SU-DHL-6 (cell line): ENCODE data around the gene LEKR1.

Source experiments
- H2AFZ ChIP-seq: fragments of 200-600 bp; sonication (generic); 2 replicates; pipeline ENCODE4 v1.6.1; 2014; ENCODE audit warnings: low read depth, mild to moderate bottlenecking, moderate library complexity, mixed read lengths, antibody characterized with exemption, low read length; ENCODE audit not compliant: severe bottlenecking
- H3F3A ChIP-seq: fragments of 200-600 bp; shearing (Covaris generic); 2 replicates; pipeline ENCODE4 v1.6.0; 2016; ENCODE audit warnings: antibody characterized with exemption, mild to moderate bottlenecking; ENCODE audit not compliant: insufficient read depth
- H3K27ac ChIP-seq: fragments of 200-600 bp; sonication (generic); 2 replicates; pipeline ENCODE4 v1.5.1; 2016; ENCODE audit warnings: low read depth, mild to moderate bottlenecking, low read length, moderate library complexity, mixed read lengths
- H3K27me3 ChIP-seq: fragments of 200-600 bp; sonication (generic), shearing (Covaris generic); 2 replicates; pipeline ENCODE4 v1.6.0; 2014; ENCODE audit warnings: mild to moderate bottlenecking, low read length
- H3K36me3 ChIP-seq: fragments of 200-600 bp; sonication (generic); 2 replicates; pipeline ENCODE4 v1.6.1; 2014; ENCODE audit warnings: mild to moderate bottlenecking, low read length, mixed read lengths
- H3K4me2 ChIP-seq: fragments of 300-600, 200-600 bp; shearing (Covaris generic), sonication (generic); 2 replicates; pipeline ENCODE4 v1.6.0; 2014; ENCODE audit warnings: low read length, low read depth, mild to moderate bottlenecking; ENCODE audit not compliant: poor library complexity, severe bottlenecking
- H3K4me3 ChIP-seq: fragments of 200-600 bp; sonication (generic); 2 replicates; pipeline ENCODE4 v1.5.1; 2014; ENCODE audit warnings: antibody characterized with exemption, low read length, mild to moderate bottlenecking, mixed read lengths; ENCODE audit not compliant: insufficient read depth, poor library complexity, severe bottlenecking
- H3K79me2 ChIP-seq: fragments of 200-600 bp; sonication (generic); 2 replicates; pipeline ENCODE4 v1.6.1; 2014; ENCODE audit warnings: mild to moderate bottlenecking, low read length, moderate library complexity; ENCODE audit not compliant: insufficient read depth
- H3K9ac ChIP-seq: fragments of 200-600 bp; sonication (generic); 2 replicates; pipeline ENCODE4 v1.7.0; 2014; ENCODE audit warnings: mild to moderate bottlenecking, low read length
- H3K9me2 ChIP-seq: fragments of 200-600 bp; sonication (generic); replicated peaks from 2 replicates; pipeline ENCODE4 v1.6.1; 2014; ENCODE audit warnings: low read length; ENCODE audit not compliant: insufficient read depth
- H3K9me3 ChIP-seq: fragments of 200-600 bp; sonication (generic); 2 replicates; pipeline ENCODE4 v1.6.1; 2014; ENCODE audit warnings: low read length, mixed read lengths; ENCODE audit not compliant: insufficient read depth
- H4K20me1 ChIP-seq: fragments of 200-600 bp; sonication (generic); 2 replicates; pipeline ENCODE4 v1.6.1; 2014; ENCODE audit warnings: low read depth, mild to moderate bottlenecking, antibody characterized with exemption, low read length, moderate library complexity, mixed read lengths
- CTCF ChIP-seq: fragments of 200-600 bp; sonication (generic); IDR thresholded peaks from one replicate; pipeline ENCODE4 v1.5.1; 2017; ENCODE audit warnings: antibody characterized with exemption, mild to moderate bottlenecking, low read length, moderate library complexity; ENCODE audit not compliant: insufficient read depth, poor library complexity, severe bottlenecking
- EZH2phosphoT487 ChIP-seq: fragments of 200-600 bp; sonication (generic), shearing (Covaris generic); conservative IDR thresholded peaks from 2 replicates; pipeline ENCODE4 v1.6.1; 2018; ENCODE audit warnings: mild to moderate bottlenecking, antibody characterized with exemption, low read length, moderate library complexity, mixed read lengths

Gene LEKR1

GRCh38 chr3:157078131-157078810 is 252.1 kb downstream of the LEKR1 start:
- no peak overlapping the region for H3K9ac ChIP-seq

GRCh38 chr3:157078811-157079185 is 252.6 kb downstream of the LEKR1 start:
- H3K9me2 ChIP-seq: no peaks in the 10 kb centered on the region
- H2AFZ ChIP-seq: no peak overlapping the region
- no peaks in the 10 kb centered on the region for H3K79me2 ChIP-seq
- H3K36me3 ChIP-seq: no peaks in the 10 kb centered on the region
- no peak overlapping the region for H3K4me2 ChIP-seq
- no peak overlapping the region for H3K9ac ChIP-seq
- H3K27me3 ChIP-seq: no peaks in the 10 kb centered on the region
- H3K9me3 ChIP-seq: no peaks in the 10 kb centered on the region
- no peaks in the 10 kb centered on the region for H4K20me1 ChIP-seq
- TF ChIP-seq CTCF: no peak
- no peak for TF ChIP-seq EZH2phosphoT487
- H3K4me3 ChIP-seq: no peak overlapping the region
- H3K27ac ChIP-seq: no peak overlapping the region
- 0 out of 2 replicates have a peak, but pooled peaks cover 3% of the 10 kb centered on the region for H3F3A ChIP-seq

More at GRCh38 chr3:157078131-157078810, 252.1 kb downstream of the LEKR1 start:
- H3K9me3 ChIP-seq: no peaks in the 10 kb centered on the region
- no peak overlapping the region for H3K4me2 ChIP-seq
- H3F3A ChIP-seq: 0 out of 2 replicates have a peak, but pooled peaks cover 3% of the 10 kb centered on the region
- no peaks in the 10 kb centered on the region for H3K27me3 ChIP-seq
- no peaks in the 10 kb centered on the region for H4K20me1 ChIP-seq
- H3K27ac ChIP-seq: no peak overlapping the region
- H3K4me3 ChIP-seq: no peak overlapping the region
- no peaks in the 10 kb centered on the region for H3K36me3 ChIP-seq
- H2AFZ ChIP-seq: no peak overlapping the region
- no peak for TF ChIP-seq EZH2phosphoT487
- TF ChIP-seq CTCF: no peak
- no peaks in the 10 kb centered on the region for H3K9me2 ChIP-seq
- H3K79me2 ChIP-seq: no peaks in the 10 kb centered on the region

- Histone ChIP-seq H3K27me3 (no peaks in the 10 kb centered on the region), H3K9me2 (no peaks in the 10 kb centered on the region), H3K9me3 (no peaks in the 10 kb centered on the region), H3K27ac (no peak overlapping the region), H3K4me2 (no peak overlapping the region), H3F3A (0 out of 2 replicates have a peak, but pooled peaks cover 3% of the 10 kb centered on the region), H2AFZ (no peak overlapping the region), H3K36me3 (no peaks in the 10 kb centered on the region), H3K79me2 (no peaks in the 10 kb centered on the region), H3K4me3 (no peak overlapping the region), H4K20me1 (no peaks in the 10 kb centered on the region), H3K9ac (no peak overlapping the region)
- TF ChIP-seq CTCF (no peak), EZH2phosphoT487 (no peak)
Measured at GRCh38 chr3:157079676-157080369, 253.7 kb downstream of the LEKR1 start.
